GM10847 (cell line): ENCODE data around the gene FRYL.

Experiments used
- POLR2A ChIP-seq: IDR thresholded peaks from 2 replicates; pipeline ENCODE4 v1.6.1; 2011; ENCODE audit not compliant: insufficient read length; ENCODE audit errors: extremely low read depth

FRYL gene

DNA sequence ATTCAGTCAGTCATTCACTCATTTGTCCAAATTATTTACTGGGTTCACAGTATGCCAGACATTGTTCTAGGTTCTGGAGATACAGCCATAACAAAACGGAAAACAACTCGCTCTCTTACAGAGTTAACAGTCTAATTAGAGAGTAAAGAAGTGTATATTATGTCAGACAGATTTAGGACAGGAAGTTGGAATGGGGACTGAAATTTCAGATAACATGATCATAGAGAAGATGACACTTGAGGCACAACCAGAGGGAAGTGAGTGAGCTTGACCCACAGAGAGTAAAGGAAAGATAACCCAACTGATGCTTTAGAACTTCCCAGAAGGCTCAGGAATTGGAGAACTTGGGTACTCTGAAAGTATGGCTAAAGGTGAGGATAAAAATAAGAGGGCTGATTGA lies 150.6 kb downstream of the FRYL start:
- TF ChIP-seq POLR2A = no peak

- no peak for TF ChIP-seq POLR2A
Observed at GRCh38 chr4:48623182-48623780, 156.8 kb downstream of the FRYL start.

GRCh38 chr4:48620831-48621230 lies 159.2 kb downstream of the FRYL start:
- no peak for TF ChIP-seq POLR2A

- TF ChIP-seq POLR2A = no peak
Observed at GRCh38 chr4:48620093-48620492, 160.0 kb downstream of the FRYL start.

DNA sequence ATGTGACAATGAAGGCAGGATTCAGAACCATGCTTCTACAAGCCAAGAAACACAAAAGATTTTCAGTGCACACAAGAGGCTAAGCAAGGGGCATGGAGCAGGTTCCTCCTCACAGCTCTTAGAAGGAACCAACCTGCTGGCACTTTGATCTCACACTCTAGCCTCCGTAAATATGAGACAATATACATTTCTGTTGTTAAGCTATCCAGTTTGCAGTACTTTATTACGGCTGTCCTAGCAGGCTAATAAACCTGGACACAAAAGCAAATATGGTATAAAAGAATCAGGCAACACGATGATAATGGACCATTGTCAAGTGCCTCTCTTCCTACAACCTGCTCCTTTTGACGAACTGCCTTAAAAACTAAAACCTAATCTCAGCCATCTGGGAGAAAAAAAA lies 175.6 kb downstream of the FRYL start:
- TF ChIP-seq POLR2A = no peak

DNA sequence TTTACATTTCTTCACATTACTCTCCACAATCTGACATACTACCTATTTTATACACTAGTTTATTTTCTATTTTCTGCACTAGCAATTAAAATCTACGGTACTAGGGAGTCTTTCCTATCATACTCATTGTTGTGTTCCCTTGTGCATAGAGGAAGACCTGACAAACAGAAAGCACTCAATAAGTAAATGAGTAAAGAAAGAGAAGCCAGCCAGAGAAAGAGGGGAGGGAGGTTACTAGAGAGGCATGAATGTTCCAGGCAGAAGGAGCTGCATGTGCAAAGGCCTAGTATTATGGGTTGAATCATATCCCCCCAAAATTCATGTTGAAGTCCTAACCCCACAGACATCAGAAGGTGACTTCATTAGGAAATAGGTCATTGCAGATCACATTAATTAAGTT lies 176.0 kb downstream of the FRYL start:
- no peak for TF ChIP-seq POLR2A

DNA sequence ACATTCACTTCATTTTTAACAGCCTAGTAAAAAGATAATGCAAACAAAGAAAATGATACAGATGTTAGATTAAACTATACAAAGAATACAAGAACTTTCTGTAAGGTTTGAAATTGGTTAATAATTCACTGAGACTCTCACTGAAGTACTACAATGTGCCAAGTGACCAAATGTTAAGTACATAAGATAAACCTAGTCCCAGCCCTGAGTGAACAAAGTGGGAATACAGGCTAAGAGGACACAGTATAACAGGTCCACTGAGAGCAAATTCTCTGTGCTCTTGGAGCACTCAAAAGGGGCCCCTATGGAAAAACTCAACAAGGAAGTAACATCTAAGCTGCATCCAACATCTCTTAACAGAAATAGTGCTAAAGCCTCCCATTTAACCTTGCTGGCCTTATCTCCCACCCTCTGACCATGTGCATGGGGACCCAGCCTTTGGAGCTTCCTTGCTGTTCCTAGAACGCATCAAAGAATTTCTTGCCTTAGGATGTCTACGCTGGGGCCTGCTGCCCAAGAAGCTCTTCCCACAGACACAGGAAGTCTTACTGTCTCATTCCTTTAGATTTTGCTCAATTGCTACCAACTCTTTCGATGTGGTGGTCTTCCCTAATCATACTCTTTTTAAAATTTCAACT lies 176.6 kb downstream of the FRYL start:
- TF ChIP-seq POLR2A = no peak

DNA sequence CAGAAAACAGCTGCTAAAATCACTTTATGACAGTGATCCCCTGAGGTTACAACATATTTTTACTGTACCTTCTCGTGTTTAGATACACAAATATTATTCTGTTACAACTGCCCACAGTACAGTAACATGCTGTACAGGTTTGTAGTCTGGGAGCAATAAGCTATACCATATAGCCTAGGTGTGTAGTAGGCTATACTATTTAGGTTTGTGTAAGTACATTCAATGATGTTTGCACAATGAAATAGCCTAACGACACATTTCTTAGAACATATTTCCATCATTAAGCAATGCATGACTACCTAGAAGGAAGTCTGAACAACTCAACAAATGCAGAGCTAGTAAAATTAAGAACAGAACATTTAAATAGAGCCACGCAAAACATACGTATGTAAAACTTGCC lies 177.3 kb downstream of the FRYL start:
- TF ChIP-seq POLR2A = no peak

- no peak for TF ChIP-seq POLR2A
Observed at GRCh38 chr4:48602222-48602621, 177.9 kb downstream of the FRYL start.

GRCh38 chr4:48596336-48596735 lies 183.7 kb downstream of the FRYL start:
- no peak for TF ChIP-seq POLR2A

GRCh38 chr4:48594180-48594579 lies 185.9 kb downstream of the FRYL start:
- TF ChIP-seq POLR2A = no peak

- no peak for TF ChIP-seq POLR2A
Observed at GRCh38 chr4:48591372-48591771, 188.7 kb downstream of the FRYL start.

- no peak for TF ChIP-seq POLR2A
Observed at GRCh38 chr4:48590884-48591283, 189.2 kb downstream of the FRYL start.

GRCh38 chr4:48589098-48589445 lies 191.0 kb downstream of the FRYL start:
- no peak for TF ChIP-seq POLR2A

DNA sequence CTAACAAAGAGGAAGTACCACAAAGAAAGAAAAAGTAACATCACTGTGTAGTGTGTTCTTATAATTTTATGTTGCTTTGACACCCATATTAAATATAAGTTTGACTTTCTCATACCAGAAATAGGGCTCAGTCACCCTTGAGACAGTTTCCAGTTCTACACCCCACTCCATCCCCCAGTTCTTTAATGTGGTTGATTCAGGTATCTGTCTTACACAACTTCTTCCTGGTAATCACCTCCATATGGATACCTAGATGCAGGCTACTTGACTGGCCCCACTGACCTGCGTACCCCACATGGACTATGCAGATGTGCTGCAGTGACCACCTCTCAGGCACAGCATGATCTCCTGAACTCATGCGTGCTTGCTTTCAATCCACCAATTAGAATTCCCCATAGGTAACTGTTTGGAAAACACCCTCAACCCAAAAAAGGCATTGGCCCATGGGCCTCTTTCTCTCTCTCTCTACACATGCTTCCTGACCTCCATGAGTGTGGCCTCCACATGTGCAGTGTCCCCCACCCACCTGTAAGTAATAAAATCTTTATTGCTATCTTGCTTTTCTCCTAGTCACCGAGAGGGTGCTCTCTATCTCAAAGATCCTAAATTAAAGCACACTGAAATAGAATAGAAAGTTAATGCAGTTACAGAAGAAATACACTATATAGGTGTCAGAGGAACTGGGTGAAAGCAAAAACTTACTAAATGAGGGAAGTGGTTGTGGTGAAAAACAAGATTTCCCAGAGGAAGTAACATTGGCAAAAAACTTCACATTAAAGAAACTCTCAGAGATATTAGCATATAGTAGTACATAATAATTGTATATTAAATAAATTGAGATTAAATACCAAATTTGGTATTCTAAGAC lies 191.6 kb downstream of the FRYL start:
- no peak for TF ChIP-seq POLR2A

- TF ChIP-seq POLR2A = no peak
Observed at GRCh38 chr4:48585401-48585800, 194.7 kb downstream of the FRYL start.
